Peyer's patch (tissue), 4 donors: Measurements from ENCODE around the gene VIM. TPM values are rescaled to one million over a fixed set of nuclear protein-coding genes. Genes with fewer than 3 reads are reported as not detected.
A peak's percentile ranks its signal among the peaks of the same experiment; 100 is the strongest.

Source experiments
- DNase-seq, 3 donors: peaks; one replicate each; pipeline ENCODE4 v3.0.0-alpha.2; 2017 to 2019
- H3K27ac ChIP-seq, 4 donors: fragments of 200-600 bp; sonication (generic); one replicate each; pipeline ENCODE4 v1.5.1; 2016 to 2019
- H3K27me3 ChIP-seq, 2 donors: fragments of 200-600 bp; sonication (generic); one replicate each; pipeline ENCODE4 v1.5.1; 2019
- H3K36me3 ChIP-seq, 3 donors: fragments of 200-600 bp; sonication (generic); one replicate each; pipeline ENCODE4 v1.5.1; 2016 to 2019
- H3K4me1 ChIP-seq, 4 donors: fragments of 200-600 bp; sonication (generic); one replicate each; pipeline ENCODE4 v1.5.1; 2016 to 2019
- H3K4me3 ChIP-seq, 4 donors: fragments of 200-600 bp; sonication (generic); 1 replicate in 3 of 4; 2 replicates in 1 of 4; pipeline ENCODE4 v1.5.1; 2016 to 2019; ENCODE audit warnings: mild to moderate bottlenecking in 1 of 4
- H3K9me3 ChIP-seq, 4 donors: fragments of 200-600 bp; sonication (generic); one replicate each; pipeline ENCODE4 v1.5.1; 2016 to 2019; ENCODE audit warnings: mild to moderate bottlenecking in 1 of 4
- POLR2A ChIP-seq, 2 donors: fragments of 450-650 bp; IDR thresholded peaks; one replicate each; pipeline ENCODE4 v1.5.1; 2017; ENCODE audit warnings: antibody characterized with exemption in 2 of 2, mild to moderate bottlenecking in 2 of 2, moderate library complexity in 2 of 2
- total RNA-seq, 4 donors: library from RNA; depleted of rRNA; stranded (reverse); fragments of >200 nt; gene quantifications; one replicate each; pipeline ENCODE4 v1.1.0, GENCODE V29; 2016
- TF ChIP-seq, protein P1 (sequence below), 6 experiments: fragments of 450-650 bp in 4 of 6; fragments of 200-600 bp in 2 of 6; sonication (generic) in 1 of 6; IDR thresholded peaks; one replicate each; pipeline ENCODE4 v1.5.1; 2017 to 2019; ENCODE audit warnings: antibody characterized with exemption in 6 of 6, mild to moderate bottlenecking in 3 of 6, moderate library complexity in 1 of 6

Gene VIM
- total RNA-seq, 4 donors from 2014 or later = 139 to 914 (median 434) TPM

DNA sequence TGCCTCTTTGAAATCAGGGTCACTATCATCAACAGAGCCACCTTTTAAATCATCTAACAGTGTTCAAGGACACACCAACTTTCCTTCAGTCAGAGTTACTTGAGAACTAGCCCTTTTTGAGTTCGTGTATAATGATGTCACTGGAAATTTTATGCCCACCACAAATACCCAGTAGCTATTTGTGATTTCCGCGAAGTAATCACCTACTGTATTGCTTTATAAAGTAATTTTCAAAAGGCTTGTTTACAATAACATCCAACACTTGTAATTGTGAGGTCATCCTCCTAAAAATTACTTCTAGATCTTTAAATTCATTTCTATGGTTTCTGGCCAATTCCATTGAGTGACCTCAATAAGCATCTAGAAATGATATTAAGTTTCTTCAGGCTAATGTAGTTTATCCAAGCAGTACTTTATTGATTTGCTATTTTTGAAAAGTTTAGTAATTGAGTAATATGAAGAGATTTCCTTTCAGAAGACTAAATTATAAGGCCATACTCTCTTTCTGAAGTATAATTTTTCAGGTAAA is 39.3 kb upstream of the VIM start:
- Histone ChIP-seq H3K9me3 (no peaks in the 10 kb centered on the region), H3K27me3 (no peaks in the 10 kb centered on the region), H3K4me1 (no peaks in the 10 kb centered on the region), H3K36me3 (no peaks in the 10 kb centered on the region), H3K4me3 (no peak overlapping the region), H3K27ac (no peak overlapping the region)
- DNase-seq = no peak
- TF ChIP-seq, protein P1, sequence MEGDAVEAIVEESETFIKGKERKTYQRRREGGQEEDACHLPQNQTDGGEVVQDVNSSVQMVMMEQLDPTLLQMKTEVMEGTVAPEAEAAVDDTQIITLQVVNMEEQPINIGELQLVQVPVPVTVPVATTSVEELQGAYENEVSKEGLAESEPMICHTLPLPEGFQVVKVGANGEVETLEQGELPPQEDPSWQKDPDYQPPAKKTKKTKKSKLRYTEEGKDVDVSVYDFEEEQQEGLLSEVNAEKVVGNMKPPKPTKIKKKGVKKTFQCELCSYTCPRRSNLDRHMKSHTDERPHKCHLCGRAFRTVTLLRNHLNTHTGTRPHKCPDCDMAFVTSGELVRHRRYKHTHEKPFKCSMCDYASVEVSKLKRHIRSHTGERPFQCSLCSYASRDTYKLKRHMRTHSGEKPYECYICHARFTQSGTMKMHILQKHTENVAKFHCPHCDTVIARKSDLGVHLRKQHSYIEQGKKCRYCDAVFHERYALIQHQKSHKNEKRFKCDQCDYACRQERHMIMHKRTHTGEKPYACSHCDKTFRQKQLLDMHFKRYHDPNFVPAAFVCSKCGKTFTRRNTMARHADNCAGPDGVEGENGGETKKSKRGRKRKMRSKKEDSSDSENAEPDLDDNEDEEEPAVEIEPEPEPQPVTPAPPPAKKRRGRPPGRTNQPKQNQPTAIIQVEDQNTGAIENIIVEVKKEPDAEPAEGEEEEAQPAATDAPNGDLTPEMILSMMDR (IDR thresholded peaks at IDR 0.05) = no peak
- no peak for TF ChIP-seq POLR2A (IDR thresholded peaks at IDR 0.05)

DNA sequence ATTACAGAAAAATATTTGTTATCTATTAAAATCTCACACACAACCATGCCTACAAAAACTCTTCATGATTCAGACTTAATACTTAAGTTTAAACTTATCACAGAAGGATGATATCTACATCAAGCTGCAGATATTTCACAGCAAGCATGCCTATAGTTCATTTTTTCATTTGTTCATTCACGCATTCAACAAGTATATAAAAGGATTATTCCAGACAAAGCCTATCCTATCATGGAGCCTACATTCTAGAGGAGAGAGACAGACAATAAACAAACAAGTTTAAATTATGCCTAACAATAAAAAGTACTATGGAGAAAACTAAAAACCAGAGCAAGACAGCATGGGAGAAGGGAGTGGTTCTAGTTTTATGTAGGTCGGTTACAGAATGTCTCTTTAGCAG is 37.4 kb upstream of the VIM start:
- no peak for DNase-seq
- no peaks in the 10 kb centered on the region for H3K4me1 ChIP-seq
- H3K36me3 ChIP-seq = no peaks in the 10 kb centered on the region
- no peak overlapping the region for H3K4me3 ChIP-seq
- no peaks in the 10 kb centered on the region for H3K27me3 ChIP-seq
- H3K27ac ChIP-seq = no peak overlapping the region
- H3K9me3 ChIP-seq = no peaks in the 10 kb centered on the region
- TF ChIP-seq, protein P1 (IDR thresholded peaks at IDR 0.05) = no peak
- TF ChIP-seq POLR2A (IDR thresholded peaks at IDR 0.05) = no peak

DNA sequence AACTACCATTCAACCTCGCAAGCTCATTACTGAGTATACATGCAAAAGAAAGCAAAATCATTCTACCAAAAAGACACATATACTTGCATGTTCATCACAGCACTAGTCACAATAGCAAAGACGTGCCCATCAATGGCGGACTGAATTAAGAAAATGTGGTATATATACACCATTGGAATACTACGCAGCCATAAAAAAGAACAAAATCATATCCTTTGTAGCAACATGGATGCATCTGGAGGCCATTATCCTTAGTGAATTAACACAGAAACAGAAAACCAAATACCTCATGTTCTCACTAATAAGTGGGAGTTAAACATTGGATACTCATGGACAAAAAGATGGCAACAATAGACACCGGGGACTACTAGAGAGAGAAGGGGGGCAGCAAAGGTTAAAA is 33.0 kb upstream of the VIM start:
- H3K27me3 ChIP-seq = no peaks in the 10 kb centered on the region
- DNase-seq = no peak
- H3K9me3 ChIP-seq = no peaks in the 10 kb centered on the region
- TF ChIP-seq POLR2A (IDR thresholded peaks at IDR 0.05) = no peak
- TF ChIP-seq, protein P1 (IDR thresholded peaks at IDR 0.05) = no peak
- no peak overlapping the region for H3K4me3 ChIP-seq
- peaks cover 0 to 5% (median 0%) of the 10 kb centered on the region in 4 donors for H3K4me1 ChIP-seq
- H3K36me3 ChIP-seq = no peaks in the 10 kb centered on the region
- H3K27ac ChIP-seq = no peak overlapping the region

DNA sequence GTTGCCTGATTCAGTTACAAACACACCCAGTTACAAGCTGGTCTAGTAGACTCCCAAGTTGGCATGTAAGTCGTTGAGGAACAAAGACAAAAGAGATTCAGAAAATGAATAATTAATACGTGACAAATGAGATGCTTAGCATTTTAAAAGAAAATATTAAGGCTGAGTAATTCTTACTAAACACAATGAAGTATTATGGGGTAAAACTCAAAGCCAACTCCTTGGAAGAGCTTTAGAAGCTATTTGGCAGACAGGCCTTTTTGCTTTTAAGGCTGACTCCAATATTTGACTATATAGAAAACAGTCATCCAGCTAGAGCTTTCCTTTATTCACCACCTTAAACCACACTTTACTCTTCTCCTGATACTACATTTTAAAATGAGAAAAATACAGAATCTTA is 32.0 kb upstream of the VIM start:
- DNase-seq = no peak
- H3K36me3 ChIP-seq = no peaks in the 10 kb centered on the region
- no peaks in the 10 kb centered on the region for H3K9me3 ChIP-seq
- TF ChIP-seq POLR2A (IDR thresholded peaks at IDR 0.05) = no peak
- TF ChIP-seq, protein P1 (IDR thresholded peaks at IDR 0.05) = no peak
- H3K27me3 ChIP-seq = no peaks in the 10 kb centered on the region
- H3K27ac ChIP-seq = no peak overlapping the region
- H3K4me1 ChIP-seq = peaks cover 0 to 9% (median 0%) of the 10 kb centered on the region in 4 donors
- H3K4me3 ChIP-seq = no peak overlapping the region

DNA sequence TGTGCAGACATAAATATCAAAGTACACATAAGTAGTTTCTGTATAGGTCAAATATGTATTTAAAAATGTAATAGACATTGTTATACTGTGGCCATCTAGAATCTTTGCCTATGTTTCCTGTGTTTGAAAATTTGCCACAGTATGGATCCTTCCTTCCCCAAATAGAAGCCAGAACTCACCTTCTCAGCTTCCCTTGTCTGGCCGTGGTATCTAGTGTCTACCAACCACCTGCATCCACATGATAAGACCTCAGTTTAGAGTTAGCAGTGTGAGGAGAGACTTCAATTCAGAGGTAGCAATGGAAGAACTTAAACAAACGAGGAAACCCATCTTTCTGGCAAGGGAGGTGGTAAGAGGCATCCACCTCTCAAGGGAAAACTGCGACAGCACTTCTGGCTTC is 31.5 kb upstream of the VIM start:
- DNase-seq = no peak
- H3K27me3 ChIP-seq = no peaks in the 10 kb centered on the region
- H3K4me3 ChIP-seq = no peak overlapping the region
- no peak overlapping the region for H3K27ac ChIP-seq
- TF ChIP-seq, protein P1 (IDR thresholded peaks at IDR 0.05) = no peak
- no peak for TF ChIP-seq POLR2A (IDR thresholded peaks at IDR 0.05)
- H3K4me1 ChIP-seq = peaks cover 0 to 9% (median 0%) of the 10 kb centered on the region in 4 donors
- no peaks in the 10 kb centered on the region for H3K36me3 ChIP-seq
- no peaks in the 10 kb centered on the region for H3K9me3 ChIP-seq

DNA sequence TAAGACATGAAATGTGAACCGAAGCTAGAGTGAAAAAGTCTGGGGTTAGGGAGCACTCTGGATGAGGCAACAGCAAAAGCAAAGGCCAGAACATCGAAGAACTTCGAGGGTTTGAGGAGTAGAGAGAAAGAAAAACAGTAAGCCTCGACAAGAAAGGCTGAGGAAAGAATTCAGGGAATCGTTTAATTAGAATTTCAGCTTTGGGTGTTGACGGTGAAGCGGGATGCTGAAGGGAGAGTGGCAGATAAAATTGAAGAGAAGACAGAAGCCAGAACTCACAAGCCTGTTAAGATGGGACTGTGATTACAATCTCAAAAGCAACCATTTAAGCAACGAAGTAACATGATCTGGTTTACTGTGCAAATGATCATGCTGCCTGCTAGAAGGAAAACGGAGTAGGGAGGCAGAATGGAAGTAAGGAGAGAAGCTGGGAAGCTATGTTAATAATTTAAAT is 28.7 kb upstream of the VIM start:
- Histone ChIP-seq H3K27me3 (no peaks in the 10 kb centered on the region), H3K4me1 (peaks cover 0 to 9% (median 0%) of the 10 kb centered on the region in 4 donors), H3K27ac (peak overlapping the region; percentile 13 to 94 (median 52)), H3K4me3 (no peak overlapping the region), H3K36me3 (no peaks in the 10 kb centered on the region), H3K9me3 (no peaks in the 10 kb centered on the region)
- DNase-seq = no peak
- no peak for TF ChIP-seq POLR2A (IDR thresholded peaks at IDR 0.05)
- TF ChIP-seq, protein P1 (IDR thresholded peaks at IDR 0.05) = no peak
